GM18508 (cell line): Measurements from ENCODE around the gene SMIM36.
"Not testable (repeated sequence)": the region's sequence is repeated elsewhere in the genome, so short reads cannot be mapped to it uniquely, and the experiment has no call there.

Experiments used
- ATAC-seq: cut with Tn5 transposase; IDR thresholded peaks from one replicate; pipeline ENCODE4 v1.9.1; 2021; ENCODE audit warnings: moderate number of reproducible peaks; ENCODE audit not compliant: insufficient read depth, unreplicated experiment

The SMIM36 gene

GRCh38 chr17:55458287-55458900, 52.9 kb downstream of the SMIM36 start:
- ATAC-seq, result no peak

GRCh38 chr17:55456307-55457240, 54.7 kb downstream of the SMIM36 start:
- no peak for ATAC-seq

DNA sequence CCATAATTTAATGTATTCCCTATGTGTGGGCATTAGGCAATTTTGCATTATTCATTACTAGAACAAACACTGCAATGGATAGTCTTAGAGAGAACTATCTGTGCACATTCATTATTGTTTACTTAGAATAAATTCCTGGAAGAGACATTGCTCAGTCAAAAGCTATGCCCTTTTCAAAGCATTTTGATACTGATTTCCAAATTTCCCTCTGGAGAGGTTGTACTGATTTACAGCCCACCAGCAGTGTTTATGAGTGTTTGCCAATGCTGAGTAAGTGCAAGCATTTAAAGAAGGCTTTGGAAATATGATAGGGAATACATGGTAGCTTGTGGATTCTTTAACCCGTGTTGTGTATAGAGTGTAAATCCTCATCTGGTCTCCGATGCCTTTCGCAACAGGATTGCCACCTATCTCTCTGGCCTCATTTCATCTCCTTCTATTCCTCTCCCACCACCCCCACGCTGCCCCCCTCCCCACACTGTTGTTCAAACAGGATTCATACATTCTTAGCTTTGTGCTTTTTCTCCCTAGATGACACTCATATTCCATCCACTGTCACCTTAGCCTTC, 56.3 kb downstream of the SMIM36 start:
- ATAC-seq, result no peak

- ATAC-seq, result no peak
Measured at GRCh38 chr17:55453839-55454557, 57.3 kb downstream of the SMIM36 start.

- no peak for ATAC-seq
Measured at GRCh38 chr17:55452139-55452790, 59.0 kb downstream of the SMIM36 start.

- no peak for ATAC-seq
Measured at GRCh38 chr17:55451758-55452138, 59.5 kb downstream of the SMIM36 start.

DNA sequence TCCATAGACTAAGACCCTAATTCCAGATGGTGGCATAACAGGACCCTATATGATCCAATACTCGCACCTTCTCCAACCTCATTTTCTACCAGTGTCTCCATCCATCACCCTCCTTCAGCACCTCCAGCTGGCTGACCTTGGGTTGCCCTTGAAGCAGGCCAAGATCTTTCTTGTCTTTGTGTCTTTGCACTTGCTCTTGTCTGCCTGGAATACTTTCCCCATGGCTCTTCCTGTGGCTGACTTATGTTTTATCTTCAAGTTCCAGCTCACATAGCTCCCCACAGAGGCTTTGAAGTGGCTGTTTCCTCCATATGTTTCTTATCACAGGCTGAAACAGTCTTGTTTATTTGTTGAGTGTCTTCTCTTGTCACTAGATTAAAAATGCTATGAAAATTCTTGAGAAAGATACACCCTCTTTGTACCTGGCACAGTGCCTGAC, 60.0 kb downstream of the SMIM36 start:
- ATAC-seq, result no peak

GRCh38 chr17:55450232-55450825, 60.9 kb downstream of the SMIM36 start:
- no peak for ATAC-seq

DNA sequence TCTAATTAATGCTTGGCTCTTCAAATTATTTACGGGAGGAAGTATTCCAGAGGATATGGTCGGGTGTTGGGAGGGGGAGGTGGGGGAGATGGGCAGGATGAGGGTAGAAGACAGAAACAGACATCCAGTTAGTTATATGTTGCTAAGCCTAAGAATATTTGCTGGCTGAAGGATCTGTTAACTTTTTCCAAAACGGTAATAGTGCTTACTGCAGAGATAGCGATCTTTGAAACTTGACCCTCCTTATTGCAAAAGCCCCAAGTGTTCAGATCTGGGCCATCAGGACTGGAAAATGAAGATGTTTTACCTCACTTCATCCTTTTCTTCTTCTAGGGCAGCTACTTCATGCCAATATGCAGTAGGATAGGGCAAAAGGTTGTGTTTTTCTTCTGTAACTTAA, 62.6 kb downstream of the SMIM36 start:
- ATAC-seq, result no peak

DNA sequence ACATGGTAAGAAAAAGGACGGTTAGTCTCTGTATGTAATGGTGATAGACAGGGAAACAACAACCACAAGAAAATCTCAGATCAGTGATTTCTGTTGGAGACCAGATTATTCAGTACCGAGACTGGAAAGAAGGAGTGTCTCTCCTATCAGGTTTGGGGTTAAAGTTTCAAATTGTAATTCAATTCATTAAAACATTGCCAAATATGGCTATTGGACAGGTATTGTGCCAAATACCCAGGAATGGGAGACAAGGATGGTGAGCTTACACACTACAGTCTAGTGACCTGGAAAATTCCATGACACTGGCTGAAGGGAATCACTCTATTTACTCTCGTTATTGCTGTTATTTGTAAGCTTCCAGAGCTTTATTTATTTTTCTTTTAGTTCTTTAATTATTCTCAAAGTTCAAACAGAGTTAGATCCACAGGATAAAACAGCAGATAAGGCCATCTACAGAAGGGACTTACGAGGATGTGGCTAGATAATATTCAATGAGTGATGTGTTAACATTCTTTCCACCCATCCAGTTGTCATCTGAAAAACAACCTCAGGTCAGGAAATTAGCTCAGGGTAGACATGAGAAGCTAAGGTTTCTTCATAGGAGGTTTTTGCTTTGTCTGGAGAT, 64.6 kb downstream of the SMIM36 start:
- no peak for ATAC-seq

- not testable (repeated sequence) for ATAC-seq
Measured at GRCh38 chr17:55446004-55446403, 65.2 kb downstream of the SMIM36 start.

GRCh38 chr17:55444471-55445441, 66.5 kb downstream of the SMIM36 start:
- ATAC-seq, result peak; percentile 78

DNA sequence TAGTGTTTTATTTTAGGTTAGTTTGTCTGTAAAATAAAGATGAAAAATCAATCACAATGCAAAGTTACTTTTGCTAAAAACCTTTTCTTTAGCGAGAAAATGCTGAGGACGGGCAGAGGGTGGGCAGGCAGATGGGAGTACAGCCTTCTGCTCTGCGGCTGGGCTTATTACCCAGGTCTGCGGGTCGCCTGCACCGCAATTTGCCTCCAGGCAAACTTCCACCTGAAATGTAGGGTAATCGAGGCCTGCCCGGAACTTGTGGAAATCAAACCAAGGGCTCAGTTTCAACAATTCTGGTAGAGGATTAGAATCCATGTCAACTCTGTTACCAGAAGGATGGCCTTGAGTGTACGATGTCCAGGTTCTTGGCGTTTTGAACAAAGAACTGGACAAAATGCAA, 67.3 kb downstream of the SMIM36 start:
- no peak for ATAC-seq

GRCh38 chr17:55442953-55443683, 68.1 kb downstream of the SMIM36 start:
- ATAC-seq, result no peak

DNA sequence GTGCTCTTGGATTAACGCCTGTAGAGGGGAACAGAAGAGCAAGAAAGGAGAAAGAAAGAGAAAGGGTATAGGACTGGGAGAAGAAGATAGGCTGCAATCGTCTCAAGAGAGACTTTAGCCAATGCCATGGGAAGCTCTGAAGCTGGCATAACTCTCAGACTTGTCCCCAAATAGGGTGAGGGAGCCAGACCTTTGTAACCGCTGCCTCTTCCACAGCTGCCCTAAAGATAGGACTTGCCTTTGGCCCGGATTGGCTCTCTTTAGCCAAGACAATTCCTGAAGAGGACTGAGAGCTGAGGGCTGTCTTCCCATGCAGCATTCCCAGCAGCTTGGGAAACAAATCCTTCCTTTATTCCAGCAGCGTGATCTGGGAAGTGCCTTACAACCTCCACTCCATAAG, 68.8 kb downstream of the SMIM36 start:
- ATAC-seq, result no peak

DNA sequence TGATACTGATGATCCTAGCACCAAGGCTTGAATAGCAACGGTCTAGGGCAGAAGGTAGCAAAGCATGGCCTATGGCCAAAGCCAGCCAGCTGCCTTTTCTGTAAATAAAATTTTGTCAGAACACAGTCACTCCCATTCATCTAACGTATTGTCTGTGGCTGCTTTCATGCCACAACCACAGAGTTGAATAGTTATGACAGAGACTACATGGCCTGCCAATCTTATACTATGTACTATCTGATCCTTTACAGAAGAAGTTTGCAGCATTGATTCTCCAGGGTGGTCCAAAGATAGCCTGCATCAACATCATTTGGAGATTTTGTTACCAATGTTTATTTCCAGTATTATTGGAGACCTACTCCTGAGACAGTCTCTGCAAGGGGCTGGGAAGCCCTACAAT, 69.7 kb downstream of the SMIM36 start:
- no peak for ATAC-seq

GRCh38 chr17:55440391-55440790, 70.9 kb downstream of the SMIM36 start:
- ATAC-seq, result no peak
